ENCODE results near the gene UXS1. TPM values are rescaled to one million over a fixed set of nuclear protein-coding genes. Genes with fewer than 3 reads are reported as not detected.
A peak's percentile ranks its signal among the peaks of the same experiment; 100 is the strongest.

UXS1 gene
- total and polyA plus RNA-seq, 3 donors from 2014 or later = 51.3 to 95.1 (median 76.6) TPM

- H3K4me3 ChIP-seq = peak overlapping the region; percentile 46 to 62
- H3K27ac ChIP-seq = no peak overlapping the region
- intact Hi-C loops (cut with DNase I; ENCODE audit: low total_unique reads) = no loop called here
- WGBS, 2 donors = 35 to 51% methylated on average over 22 to 26 of the region's 26 CpGs
- DNase-seq = no peak
- H3K4me1 ChIP-seq = no peaks in the 10 kb centered on the region
- H3K9me3 ChIP-seq = no peaks in the 10 kb centered on the region
- no peaks in the 10 kb centered on the region for H3K27me3 ChIP-seq
- TF ChIP-seq POLR2A (IDR thresholded peaks at IDR 0.05) = no peak
- TF ChIP-seq CTCF (IDR thresholded peaks at IDR 0.05) = no peak
- H3K36me3 ChIP-seq (ENCODE audit: low read depth, missing control alignments) = no peaks in the 10 kb centered on the region
Observed at GRCh38 chr2:106065983-106066820, 127.9 kb downstream of the UXS1 start.

GRCh38 chr2:106065268-106065982 lies 128.7 kb downstream of the UXS1 start:
- no peaks in the 10 kb centered on the region for H3K4me1 ChIP-seq
- peak overlapping the region; percentile 46 to 62 for H3K4me3 ChIP-seq
- 7 to 8% methylated on average over 30 to 39 of the region's 68 CpGs for WGBS, 2 donors
- H3K27me3 ChIP-seq = no peaks in the 10 kb centered on the region
- TF ChIP-seq CTCF (IDR thresholded peaks at IDR 0.05) = no peak
- no peaks in the 10 kb centered on the region for H3K36me3 ChIP-seq (ENCODE audit: low read depth, missing control alignments)
- DNase-seq = peak; percentile 24
- H3K9me3 ChIP-seq = no peaks in the 10 kb centered on the region
- H3K27ac ChIP-seq = peak overlapping the region in 1 of 2 donors; percentile 15
- intact Hi-C loops (cut with DNase I; ENCODE audit: low total_unique reads) = no loop called here

- no peak for TF ChIP-seq CTCF (IDR thresholded peaks at IDR 0.05)
- no peak for TF ChIP-seq POLR2A (IDR thresholded peaks at IDR 0.05)
- Histone ChIP-seq H3K27ac (no peak overlapping the region), H3K4me1 (no peaks in the 10 kb centered on the region), H3K27me3 (no peaks in the 10 kb centered on the region), H3K4me3 (no peak overlapping the region), H3K36me3 (ENCODE audit: low read depth, missing control alignments) (no peaks in the 10 kb centered on the region), H3K9me3 (no peaks in the 10 kb centered on the region)
- 67 to 84% methylated on average over 5 of the region's 5 CpGs for WGBS, 2 donors
- DNase-seq = no peak
- intact Hi-C loops (cut with DNase I; ENCODE audit: low total_unique reads) = no loop called here
Observed at GRCh38 chr2:106063181-106063580, 130.9 kb downstream of the UXS1 start.

GRCh38 chr2:106062627-106063026 lies 131.5 kb downstream of the UXS1 start:
- TF ChIP-seq CTCF (IDR thresholded peaks at IDR 0.05) = no peak
- TF ChIP-seq POLR2A (IDR thresholded peaks at IDR 0.05) = no peak
- intact Hi-C loops (cut with DNase I; ENCODE audit: low total_unique reads) = no loop called here
- H3K27ac ChIP-seq = no peak overlapping the region
- H3K4me3 ChIP-seq = no peak overlapping the region
- H3K9me3 ChIP-seq = no peaks in the 10 kb centered on the region
- DNase-seq = peak; percentile 38
- H3K27me3 ChIP-seq = no peaks in the 10 kb centered on the region
- no peaks in the 10 kb centered on the region for H3K4me1 ChIP-seq
- 79 to 80% methylated on average over 5 of the region's 5 CpGs for whole genome bisulfite sequencing, 2 donors
- no peaks in the 10 kb centered on the region for H3K36me3 ChIP-seq (ENCODE audit: low read depth, missing control alignments)
